Trophoblast cell (in vitro differentiated cells and primary cell): Measurements from ENCODE around the gene TRIP13.
"Not testable (repeated sequence)": the region's sequence is repeated elsewhere in the genome, so short reads cannot be mapped to it uniquely, and the experiment has no call there.

Source experiments
- DNase-seq, 2 donors: peaks; one replicate each; pipeline ENCODE4 v3.0.0-alpha.2; 2016
- H2AFZ ChIP-seq: 2 replicates; pipeline ENCODE4 v1.6.1; 2013; ENCODE audit warnings: low read length, moderate library complexity, mild to moderate bottlenecking; ENCODE audit not compliant: insufficient read depth, poor library complexity
- H2AK5ac ChIP-seq: 2 replicates; pipeline ENCODE4 v1.6.1; 2013; ENCODE audit warnings: mild to moderate bottlenecking, low read length
- H2BK120ac ChIP-seq: 2 replicates; pipeline ENCODE4 v1.6.1; 2013; ENCODE audit warnings: low read length, mild to moderate bottlenecking, moderate library complexity; ENCODE audit not compliant: insufficient read depth, poor library complexity
- H2BK12ac ChIP-seq: 2 replicates; pipeline ENCODE4 v1.6.1; 2013; ENCODE audit warnings: mild to moderate bottlenecking, low read length, moderate library complexity
- H2BK5ac ChIP-seq: 2 replicates; pipeline ENCODE4 v1.6.1; 2013; ENCODE audit warnings: low read length, low read depth, moderate library complexity, mild to moderate bottlenecking; ENCODE audit not compliant: poor library complexity
- H3K14ac ChIP-seq: 2 replicates; pipeline ENCODE4 v1.6.1; 2013; ENCODE audit warnings: mild to moderate bottlenecking, low read length
- H3K18ac ChIP-seq: 2 replicates; pipeline ENCODE4 v1.6.1; 2013; ENCODE audit warnings: mild to moderate bottlenecking, low read length
- H3K23ac ChIP-seq: 2 replicates; pipeline ENCODE4 v1.6.1; 2013; ENCODE audit warnings: low read length
- H3K27ac ChIP-seq: 2 replicates; pipeline ENCODE4 v1.5.1; 2013; ENCODE audit warnings: low read depth, mild to moderate bottlenecking, inconsistent platforms, low read length, moderate library complexity
- H3K27me3 ChIP-seq: 2 replicates; pipeline ENCODE4 v1.6.1; 2013; ENCODE audit warnings: inconsistent platforms, mild to moderate bottlenecking, low read length, moderate library complexity; ENCODE audit not compliant: insufficient read depth
- H3K36me3 ChIP-seq, 2 experiments: 1 replicate in 1 of 2; 2 replicates in 1 of 2; pipeline ENCODE4 v1.6.1; 2013; ENCODE audit warnings: low read length in 2 of 2, mild to moderate bottlenecking in 2 of 2, moderate library complexity in 1 of 2; ENCODE audit not compliant: insufficient read depth in 2 of 2, control insufficient read depth in 1 of 2
- H3K4ac ChIP-seq: 2 replicates; pipeline ENCODE4 v1.6.1; 2013; ENCODE audit warnings: low read depth, mild to moderate bottlenecking, low read length, moderate library complexity
- H3K4me1 ChIP-seq, 2 experiments: 1 replicate in 1 of 2; 2 replicates in 1 of 2; pipeline ENCODE4 v1.6.1; 2013; ENCODE audit warnings: low read length in 2 of 2, mild to moderate bottlenecking in 2 of 2, moderate library complexity in 1 of 2; ENCODE audit not compliant: insufficient read depth in 2 of 2, control insufficient read depth in 1 of 2
- H3K4me2 ChIP-seq: 2 replicates; pipeline ENCODE4 v1.6.1; 2013; ENCODE audit warnings: inconsistent platforms, mild to moderate bottlenecking, low read length, moderate library complexity
- H3K4me3 ChIP-seq: 2 replicates; pipeline ENCODE4 v1.5.1; 2013; ENCODE audit warnings: mild to moderate bottlenecking, low read depth, low read length, inconsistent platforms
- H3K79me1 ChIP-seq: one replicate; pipeline ENCODE4 v1.6.1; 2013; ENCODE audit warnings: low read length
- H3K79me2 ChIP-seq: 2 replicates; pipeline ENCODE4 v1.6.1; 2013; ENCODE audit warnings: low read length, mild to moderate bottlenecking; ENCODE audit not compliant: control insufficient read depth, insufficient read depth, poor library complexity
- H3K9ac ChIP-seq: 2 replicates; pipeline ENCODE4 v1.6.1; 2013; ENCODE audit warnings: mild to moderate bottlenecking, low read length
- H3K9me3 ChIP-seq: 2 replicates; pipeline ENCODE4 v1.6.1; 2013; ENCODE audit warnings: low read depth, mild to moderate bottlenecking, control low read depth, inconsistent platforms, low read length; ENCODE audit not compliant: insufficient read depth
- H4K12ac ChIP-seq: 2 replicates; pipeline ENCODE4 v1.6.1; 2013; ENCODE audit warnings: low read depth, mild to moderate bottlenecking, low read length, moderate library complexity
- H4K8ac ChIP-seq: 2 replicates; pipeline ENCODE4 v1.6.1; 2013; ENCODE audit warnings: low read depth, mild to moderate bottlenecking, low read length, moderate library complexity
- H4K91ac ChIP-seq: one replicate; pipeline ENCODE4 v1.6.1; 2013; ENCODE audit warnings: low read depth, mild to moderate bottlenecking, low read length, moderate library complexity
- WGBS: extraction: QIAGEN DNeasy Blood & Tissue Kit; methylation state at CpG from one replicate; pipeline ENCODE4 v1.1.7; 2013; ENCODE audit warnings: missing lambda C conversion rate; ENCODE audit not compliant: insufficient read length, insufficient coverage; ENCODE audit errors: extremely low coverage; 5-methylcytosine and 5-hydroxymethylcytosine counted together

The TRIP13 gene

DNA sequence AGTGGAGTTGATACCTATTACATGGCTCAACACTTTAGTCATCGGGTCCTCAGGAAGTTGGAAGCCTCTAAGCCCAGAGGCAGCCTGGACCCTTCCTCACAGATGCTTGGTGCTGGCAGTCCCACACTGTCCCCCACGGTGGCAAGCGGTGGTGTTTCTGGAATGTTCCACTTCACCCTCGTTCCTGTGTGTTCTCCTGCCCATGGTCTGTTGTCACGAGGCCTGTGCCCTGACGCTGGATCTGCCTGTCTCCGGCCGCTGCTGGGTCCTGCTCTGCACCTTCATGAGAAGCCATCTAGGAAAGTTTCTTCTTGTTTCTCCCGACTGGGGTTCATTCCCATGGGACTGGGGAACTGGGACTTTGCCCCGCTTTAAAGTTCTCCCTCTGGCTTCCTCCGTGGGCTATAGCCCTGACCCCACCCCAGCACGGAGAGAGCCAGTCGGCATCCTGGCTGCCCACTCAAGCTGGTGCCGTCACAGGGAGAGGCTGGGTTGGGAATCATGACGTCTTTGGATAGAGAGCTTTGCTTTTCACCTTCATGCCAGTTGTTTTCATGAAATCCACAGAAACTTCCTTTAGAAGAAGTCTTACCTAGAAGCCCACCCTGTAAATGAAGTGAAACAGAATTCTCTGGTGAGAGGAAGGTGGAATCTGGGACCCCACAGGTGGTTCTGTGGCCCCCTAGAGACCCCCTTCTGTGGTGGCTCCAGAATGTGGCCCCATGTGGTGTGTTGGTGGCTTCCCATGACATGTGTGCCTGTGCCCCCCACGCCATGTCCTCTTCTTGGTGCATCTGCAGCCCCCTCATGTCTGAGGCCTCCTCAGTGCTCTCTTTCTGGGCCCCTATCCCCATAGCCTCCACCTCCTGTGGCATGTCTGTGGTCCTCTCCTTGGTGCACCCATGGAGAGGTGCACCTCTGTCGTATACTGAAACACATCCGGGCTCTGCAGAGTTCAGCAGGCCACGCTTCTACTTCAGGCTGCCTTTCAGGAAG is 43.8 kb downstream of the TRIP13 start:
- no peak overlapping the region for H3K27ac ChIP-seq
- H2AFZ ChIP-seq, result no peak overlapping the region
- no peak for DNase-seq
- no peak overlapping the region for H3K14ac ChIP-seq
- no CpG with 5 or more reads among the region's 19 CpGs for WGBS
- H3K36me3 ChIP-seq, result no peaks in the 10 kb centered on the region
- no peak overlapping the region for H4K91ac ChIP-seq
- H2BK120ac ChIP-seq, result no peak overlapping the region
- no peak overlapping the region for H2BK12ac ChIP-seq
- H3K4ac ChIP-seq, result no peak overlapping the region
- H3K4me3 ChIP-seq, result no peak overlapping the region
- H3K4me2 ChIP-seq, result no peak overlapping the region
- H3K23ac ChIP-seq, result no peak overlapping the region
- peaks cover 7% of the 10 kb centered on the region for H3K9me3 ChIP-seq
- H4K8ac ChIP-seq, result no peak overlapping the region
- no peak overlapping the region for H4K12ac ChIP-seq
- no peaks in the 10 kb centered on the region for H3K79me2 ChIP-seq
- H2AK5ac ChIP-seq, result no peak overlapping the region
- H3K4me1 ChIP-seq, result no peaks in the 10 kb centered on the region
- H2BK5ac ChIP-seq, result no peak overlapping the region
- H3K79me1 ChIP-seq, result no peaks in the 10 kb centered on the region
- no peak overlapping the region for H3K18ac ChIP-seq
- no peak overlapping the region for H3K9ac ChIP-seq
- H3K27me3 ChIP-seq, result no peaks in the 10 kb centered on the region

DNA sequence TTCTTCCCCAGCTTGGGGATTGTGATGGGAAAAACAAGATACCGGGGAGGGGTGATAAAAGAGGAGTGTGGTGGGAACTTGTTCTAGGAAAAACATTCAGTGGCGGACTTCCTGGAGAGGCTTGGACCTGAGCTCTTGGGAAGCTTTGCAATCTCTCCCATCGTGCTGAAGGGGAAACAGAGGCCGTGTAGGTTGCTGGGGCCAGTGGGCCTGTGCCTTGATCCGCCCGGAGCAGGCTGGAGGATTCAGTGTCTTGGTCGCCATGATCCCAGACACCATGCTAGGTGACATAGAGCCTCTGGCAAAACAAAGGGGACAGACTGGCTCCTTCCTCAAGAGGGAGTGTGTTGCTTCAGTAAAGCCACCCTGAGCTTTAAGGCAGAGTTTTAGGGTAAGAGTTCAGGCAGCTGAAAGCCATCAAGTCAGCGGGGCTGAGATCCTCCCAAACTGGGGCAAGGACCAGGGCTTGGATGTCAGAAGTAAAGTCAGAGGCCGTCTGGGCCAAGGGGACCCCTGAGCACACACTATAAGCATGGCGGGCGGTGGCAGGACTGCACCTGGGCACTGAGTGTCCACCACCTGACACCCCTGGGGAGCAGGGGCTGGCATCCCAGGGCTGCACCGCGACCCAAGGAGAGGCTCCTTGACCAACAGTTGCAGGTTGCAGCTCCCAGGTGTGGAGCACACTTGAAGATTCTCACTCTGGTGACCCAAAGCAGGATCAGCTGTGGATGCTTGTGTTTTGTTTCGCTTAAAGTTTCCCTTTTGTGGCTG is 44.7 kb downstream of the TRIP13 start:
- Histone ChIP-seq H3K4me3 (no peak overlapping the region), H3K9ac (no peak overlapping the region), H2BK120ac (no peak overlapping the region), H3K79me1 (no peaks in the 10 kb centered on the region), H3K18ac (no peak overlapping the region), H3K14ac (no peak overlapping the region), H3K4me2 (no peak overlapping the region), H2BK5ac (no peak overlapping the region), H3K4ac (no peak overlapping the region), H4K8ac (no peak overlapping the region), H2AFZ (no peak overlapping the region), H3K79me2 (no peaks in the 10 kb centered on the region), H3K4me1 (no peaks in the 10 kb centered on the region), H3K23ac (no peak overlapping the region), H2AK5ac (no peak overlapping the region), H3K9me3 (peaks cover 7% of the 10 kb centered on the region), H3K27me3 (no peaks in the 10 kb centered on the region), H3K36me3 (no peaks in the 10 kb centered on the region), H4K91ac (no peak overlapping the region), H4K12ac (no peak overlapping the region), H2BK12ac (no peak overlapping the region), H3K27ac (no peak overlapping the region)
- no peak for DNase-seq
- no CpG with 5 or more reads among the region's 14 CpGs for WGBS

- no peaks in the 10 kb centered on the region for H3K79me2 ChIP-seq
- DNase-seq, result no peak
- no peak overlapping the region for H3K14ac ChIP-seq
Observed at GRCh38 chr5:939368-939767, 46.7 kb downstream of the TRIP13 start.

DNA sequence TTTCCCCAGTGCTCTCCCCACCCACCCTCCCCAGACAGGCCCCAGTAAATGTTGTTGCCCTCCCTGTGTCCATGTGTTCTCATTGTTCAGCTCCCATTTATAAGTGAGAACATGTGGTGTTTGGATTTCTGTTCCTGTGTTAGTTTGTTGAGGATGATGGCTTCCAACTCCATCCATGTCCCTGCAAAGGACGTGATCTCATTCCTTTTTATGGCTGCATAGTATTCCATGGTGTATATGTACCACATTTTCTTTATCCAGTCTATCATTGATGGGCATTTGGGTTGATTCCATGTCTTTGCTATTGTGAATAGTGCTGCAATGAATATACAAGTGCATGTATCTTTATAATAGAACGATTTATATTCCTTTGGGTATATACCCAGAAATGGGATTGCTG is 48.1 kb downstream of the TRIP13 start:
- not testable (repeated sequence) for H3K9me3 ChIP-seq, H3K14ac ChIP-seq, H3K4me3 ChIP-seq, H2BK12ac ChIP-seq, H3K27me3 ChIP-seq, H2AK5ac ChIP-seq, H3K36me3 ChIP-seq, H3K18ac ChIP-seq, DNase-seq, H2AFZ ChIP-seq, H3K4me2 ChIP-seq, H4K8ac ChIP-seq, H4K12ac ChIP-seq, H3K79me1 ChIP-seq, H3K79me2 ChIP-seq, H2BK5ac ChIP-seq, H2BK120ac ChIP-seq, H3K27ac ChIP-seq, H3K4me1 ChIP-seq, H4K91ac ChIP-seq, H3K23ac ChIP-seq, H3K4ac ChIP-seq, H3K9ac ChIP-seq
- WGBS, result no CpG with 5 or more reads among the region's 2 CpGs

More at GRCh38 chr5:939368-939767, 46.7 kb downstream of the TRIP13 start:
- no peak overlapping the region for H2AK5ac ChIP-seq
- no peak overlapping the region for H2BK120ac ChIP-seq
- no peak overlapping the region for H4K91ac ChIP-seq
- no peak overlapping the region for H2BK12ac ChIP-seq
- H3K79me1 ChIP-seq, result no peaks in the 10 kb centered on the region
- no peak overlapping the region for H4K8ac ChIP-seq
- H3K36me3 ChIP-seq, result no peaks in the 10 kb centered on the region
- no peak overlapping the region for H3K27ac ChIP-seq
- H3K4ac ChIP-seq, result no peak overlapping the region
- no peaks in the 10 kb centered on the region for H3K4me1 ChIP-seq
- H3K4me2 ChIP-seq, result no peak overlapping the region
- H3K27me3 ChIP-seq, result no peaks in the 10 kb centered on the region
- no peak overlapping the region for H3K23ac ChIP-seq
- no CpG with 5 or more reads among the region's 7 CpGs for WGBS
- no peak overlapping the region for H3K18ac ChIP-seq
- no peak overlapping the region for H4K12ac ChIP-seq
- no peak overlapping the region for H3K9ac ChIP-seq
- no peak overlapping the region for H2AFZ ChIP-seq
- no peak overlapping the region for H2BK5ac ChIP-seq
- H3K9me3 ChIP-seq, result peaks cover 8% of the 10 kb centered on the region
- H3K4me3 ChIP-seq, result no peak overlapping the region
